ELF-1 (cell line): ENCODE data around the gene HHIPL2.
"Not testable (repeated sequence)": the region's sequence is repeated elsewhere in the genome, so short reads cannot be mapped to it uniquely, and the experiment has no call there.

Experiments
- DNase-seq: peaks from one replicate; pipeline ENCODE4 v3.0.0-alpha.2; 2016; ENCODE audit warnings: low read depth, low spot score

The HHIPL2 gene

GRCh38 chr1:222540598-222540995 is 7.3 kb downstream of the HHIPL2 start:
- DNase-seq = no peak

GRCh38 chr1:222539951-222540597 is 7.8 kb downstream of the HHIPL2 start:
- no peak for DNase-seq

GRCh38 chr1:222535455-222535854 is 12.4 kb downstream of the HHIPL2 start:
- DNase-seq = no peak

GRCh38 chr1:222530852-222531251 is 17.1 kb downstream of the HHIPL2 start:
- no peak for DNase-seq

- DNase-seq = no peak
Measured at GRCh38 chr1:222529916-222530315, 18.0 kb downstream of the HHIPL2 start.

- no peak for DNase-seq
Measured at GRCh38 chr1:222529181-222529580, 18.7 kb downstream of the HHIPL2 start.

- DNase-seq = no peak
Measured at GRCh38 chr1:222525951-222526350, 22.0 kb downstream of the HHIPL2 start.

- DNase-seq = no peak
Measured at GRCh38 chr1:222523852-222524251, 24.1 kb downstream of the HHIPL2 start.

- DNase-seq = no peak
Measured at GRCh38 chr1:222522105-222522915, 25.6 kb downstream of the HHIPL2 start.

- DNase-seq = no peak
Measured at GRCh38 chr1:222521299-222522104, 26.4 kb downstream of the HHIPL2 start.

GRCh38 chr1:222489496-222489895 is 58.4 kb downstream of the HHIPL2 start:
- not testable (repeated sequence) for DNase-seq

- DNase-seq = not testable (repeated sequence)
Measured at GRCh38 chr1:222487774-222488173, 60.1 kb downstream of the HHIPL2 start.

- not testable (repeated sequence) for DNase-seq
Measured at GRCh38 chr1:222484005-222484404, 63.9 kb downstream of the HHIPL2 start.

- not testable (repeated sequence) for DNase-seq
Measured at GRCh38 chr1:222479567-222479966, 68.3 kb downstream of the HHIPL2 start.

- DNase-seq = not testable (repeated sequence)
Measured at GRCh38 chr1:222476436-222476835, 71.5 kb downstream of the HHIPL2 start.

- DNase-seq = not testable (repeated sequence)
Measured at GRCh38 chr1:222473717-222474116, 74.2 kb downstream of the HHIPL2 start.

- DNase-seq = not testable (repeated sequence)
Measured at GRCh38 chr1:222472776-222473540, 74.9 kb downstream of the HHIPL2 start.
